HepG2 (cell line): ENCODE measurements around the gene GALNT10. TPM values are rescaled to one million over a fixed set of nuclear protein-coding genes. Genes with fewer than 3 reads are reported as not detected.

ENCODE experiments used
- CBFB ChIP-seq: sonication (generic); formaldehyde crosslinking; IDR thresholded peaks from 2 replicates; pipeline ENCODE4 v1.4.0; 2020; ENCODE audit warnings: missing genetic modification reagents
- CEBPZ ChIP-seq: IDR thresholded peaks from 2 replicates; pipeline ENCODE4 v1.6.1; 2012; ENCODE audit warnings: low read length, improper control_type of control experiment
- ETV5 ChIP-seq: IDR thresholded peaks from 2 replicates; pipeline ENCODE4 v1.6.1; 2018; ENCODE audit warnings: missing biosample characterization, missing genetic modification reagents, inconsistent platforms, borderline replicate concordance
- HMG20A ChIP-seq: IDR thresholded peaks from 2 replicates; pipeline ENCODE4 v1.6.1; 2016; ENCODE audit warnings: borderline replicate concordance
- HNRNPK ChIP-seq: fragments of 200-400 bp; formaldehyde crosslinking; IDR thresholded peaks from 2 replicates; pipeline ENCODE4 v1.6.1; 2018; ENCODE audit warnings: low read length, low read depth, moderate library complexity, mild to moderate bottlenecking; ENCODE audit not compliant: poor library complexity, severe bottlenecking
- KMT2B ChIP-seq: IDR thresholded peaks from 2 replicates; pipeline ENCODE4 v1.6.1; 2016; ENCODE audit warnings: missing genetic modification reagents, missing compliant biosample characterization
- MAFK ChIP-seq, 2 experiments: IDR thresholded peaks in 1 of 2; conservative IDR thresholded peaks in 1 of 2; 2 replicates each; pipeline ENCODE4 v1.6.1; 2011; ENCODE audit warnings: improper control_type of control experiment in 2 of 2, low read length in 2 of 2
- MYNN ChIP-seq: sonication (generic); formaldehyde crosslinking; IDR thresholded peaks from 2 replicates; pipeline ENCODE4 v1.4.0; 2020; ENCODE audit warnings: mild to moderate bottlenecking, low read depth, missing genetic modification reagents
- NFAT5 ChIP-seq: sonication (generic); formaldehyde crosslinking; IDR thresholded peaks from 2 replicates; pipeline ENCODE4 v1.4.0; 2020; ENCODE audit warnings: missing genetic modification reagents
- NR2F6 ChIP-seq, 2 experiments: IDR thresholded peaks; 2 replicates each; pipeline ENCODE4 v1.6.1; 2016; ENCODE audit warnings: antibody characterized with exemption in 1 of 2, mild to moderate bottlenecking in 1 of 2
- SIX4 ChIP-seq: sonication (generic); formaldehyde crosslinking; IDR thresholded peaks from 2 replicates; pipeline ENCODE4 v1.4.0; 2020; ENCODE audit warnings: missing genetic modification reagents
- TARDBP ChIP-seq: sonication (generic); formaldehyde crosslinking; IDR thresholded peaks from 2 replicates; pipeline ENCODE4 v1.8.0; 2022; ENCODE audit warnings: mild to moderate bottlenecking, missing genetic modification reagents
- YEATS4 ChIP-seq: sonication (generic); formaldehyde crosslinking; IDR thresholded peaks from 2 replicates; pipeline ENCODE4 v1.4.0; 2020; ENCODE audit warnings: missing genetic modification reagents, borderline replicate concordance
- ZFX ChIP-seq: sonication (generic); formaldehyde crosslinking; IDR thresholded peaks from 2 replicates; pipeline ENCODE4 v1.4.0; 2020; ENCODE audit warnings: mild to moderate bottlenecking, low read depth, missing genetic modification reagents, moderate library complexity
- ZNF160 ChIP-seq: sonication (generic); formaldehyde crosslinking; IDR thresholded peaks from 2 replicates; pipeline ENCODE4 v1.8.0; 2022; ENCODE audit warnings: mild to moderate bottlenecking, inconsistent platforms, missing genetic modification reagents
- ZNF33B ChIP-seq: sonication (generic); formaldehyde crosslinking; IDR thresholded peaks from 2 replicates; pipeline ENCODE4 v1.5.1; 2020; ENCODE audit warnings: mild to moderate bottlenecking, missing genetic modification reagents
- polyA plus RNA-seq, 8 experiments: library from polyadenylated mRNA; depleted of rRNA in 3 of 8; stranded (reverse) in 7 of 8; unstranded in 1 of 8; fragments of >200 nt; fragmentation: Illumina TruSeq in 4 of 8; extraction: Trizol in 4 of 8; gene quantifications; 2 replicates each; pipeline versions ENCODE4 v1.2.1 to v1.2.3, GENCODE V29; 2011 to 2016; ENCODE audit warnings: low read depth in 4 of 8, missing spikeins in 1 of 8, mixed read lengths in 1 of 8; ENCODE audit not compliant: insufficient read depth in 1 of 8
- total RNA-seq, 5 experiments: library from RNA; depleted of rRNA; stranded (reverse); fragments of >200 nt; fragmentation: Illumina TruSeq; extraction: Trizol; gene quantifications; 2 replicates each; pipeline ENCODE4 v1.2.3, GENCODE V29; 2016; ENCODE audit warnings: low read depth in 1 of 5
- TF ChIP-seq, protein P1 (sequence below): sonication (generic); formaldehyde crosslinking; IDR thresholded peaks from 2 replicates; pipeline ENCODE4 v1.8.1; 2023; ENCODE audit warnings: missing genetic modification reagents, mild to moderate bottlenecking, borderline replicate concordance
- TF ChIP-seq, protein P2 (sequence below): sonication (generic); formaldehyde crosslinking; IDR thresholded peaks from 2 replicates; pipeline ENCODE4 v1.4.0; 2020; ENCODE audit warnings: missing genetic modification reagents
- TF ChIP-seq, protein P3 (sequence below): IDR thresholded peaks from 2 replicates; pipeline ENCODE4 v1.6.1; 2016; ENCODE audit warnings: control low read depth

The GALNT10 gene
- total and polyA plus RNA-seq, 2 of the 13 experiments (the other 11 are each of a cell fraction or from before 2014, with no cell fraction given): 8.1 to 11.2 TPM

DNA sequence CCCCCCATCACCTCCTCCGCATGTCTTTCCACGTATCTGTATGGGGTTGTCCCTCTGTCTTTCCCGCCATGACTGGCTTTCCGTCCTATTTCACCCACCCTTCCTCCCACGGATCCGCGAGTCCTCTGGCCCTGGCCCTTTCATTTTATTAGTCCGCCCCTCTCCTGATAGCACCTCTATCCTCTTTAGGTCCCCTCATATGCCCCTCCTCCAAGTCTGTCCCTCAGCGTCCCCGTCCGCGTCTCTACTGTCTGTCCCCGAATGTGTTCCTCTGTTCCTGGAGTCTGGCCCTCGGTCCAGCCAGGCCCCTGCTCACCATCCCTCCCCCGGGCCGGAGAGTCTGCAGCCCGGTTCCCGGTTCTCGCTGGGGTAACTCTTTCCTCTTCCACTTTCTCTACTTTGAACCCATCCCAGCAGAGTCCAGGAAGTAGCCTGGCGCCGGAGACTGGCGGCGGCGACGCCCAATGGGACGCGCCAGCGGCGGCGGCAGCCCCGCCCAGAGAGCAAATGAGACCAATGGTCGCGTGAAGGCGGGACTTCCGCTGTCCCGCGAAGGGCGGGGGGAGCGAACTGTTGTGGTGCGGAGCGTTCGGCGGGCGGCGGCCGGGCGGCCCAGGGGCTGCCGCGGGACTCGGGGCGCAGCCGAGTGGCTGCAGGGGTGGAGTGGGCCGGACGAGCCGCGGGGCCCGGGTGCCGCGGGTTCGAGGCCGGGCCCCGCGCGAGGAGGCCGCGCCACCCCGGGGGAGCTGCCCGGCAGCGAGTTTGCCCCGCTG, 255.1 kb downstream of the GALNT10 start, which contains the start of gene SAP30L (continued):
- TF ChIP-seq, protein P1, sequence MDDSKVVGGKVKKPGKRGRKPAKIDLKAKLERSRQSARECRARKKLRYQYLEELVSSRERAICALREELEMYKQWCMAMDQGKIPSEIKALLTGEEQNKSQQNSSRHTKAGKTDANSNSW (CRISPR knock-in tag): no peak
- TF ChIP-seq KMT2B (CRISPR knock-in tag): peak; percentile 73
- TF ChIP-seq TARDBP (CRISPR knock-in tag): 0 out of 2 replicates have a peak, but pooled peaks have one; percentile 60
- TF ChIP-seq ZNF160 (CRISPR knock-in tag): no peak
- TF ChIP-seq HMG20A: no peak
- TF ChIP-seq YEATS4: peak; percentile 20; the same call in 1 of the 2 replicates
- TF ChIP-seq NFAT5 (CRISPR knock-in tag): 0 out of 2 replicates have a peak, but pooled peaks have one; percentile 7
- 0 out of 2 replicates have a peak, but pooled peaks have one; percentile 73 for TF ChIP-seq MYNN (CRISPR knock-in tag)
- 0 out of 2 replicates have a peak, but pooled peaks have one; percentile 29 for TF ChIP-seq CBFB (CRISPR knock-in tag)
- peak; percentile 60 for TF ChIP-seq ZFX (CRISPR knock-in tag)
- no peak for TF ChIP-seq MAFK (conservative IDR thresholded peaks at IDR 0.05 in 1 of 2, IDR thresholded peaks at IDR 0.05 in 1 of 2; ENCODE audit: low read length in 2 of 2)
- 0 out of 2 replicates have a peak, but pooled peaks have one; percentile 25 for TF ChIP-seq SIX4
- TF ChIP-seq, protein P2, sequence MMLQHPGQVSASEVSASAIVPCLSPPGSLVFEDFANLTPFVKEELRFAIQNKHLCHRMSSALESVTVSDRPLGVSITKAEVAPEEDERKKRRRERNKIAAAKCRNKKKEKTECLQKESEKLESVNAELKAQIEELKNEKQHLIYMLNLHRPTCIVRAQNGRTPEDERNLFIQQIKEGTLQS (CRISPR knock-in tag): no peak
- TF ChIP-seq CEBPZ: no peak
- no peak for TF ChIP-seq HNRNPK
- TF ChIP-seq, protein P3, sequence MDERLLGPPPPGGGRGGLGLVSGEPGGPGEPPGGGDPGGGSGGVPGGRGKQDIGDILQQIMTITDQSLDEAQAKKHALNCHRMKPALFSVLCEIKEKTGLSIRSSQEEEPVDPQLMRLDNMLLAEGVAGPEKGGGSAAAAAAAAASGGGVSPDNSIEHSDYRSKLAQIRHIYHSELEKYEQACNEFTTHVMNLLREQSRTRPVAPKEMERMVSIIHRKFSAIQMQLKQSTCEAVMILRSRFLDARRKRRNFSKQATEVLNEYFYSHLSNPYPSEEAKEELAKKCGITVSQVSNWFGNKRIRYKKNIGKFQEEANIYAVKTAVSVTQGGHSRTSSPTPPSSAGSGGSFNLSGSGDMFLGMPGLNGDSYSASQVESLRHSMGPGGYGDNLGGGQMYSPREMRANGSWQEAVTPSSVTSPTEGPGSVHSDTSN (CRISPR knock-in tag): peak; percentile 96
- peak; percentile 10; the same call in 1 of the 2 replicates for TF ChIP-seq ETV5
- no peak for TF ChIP-seq NR2F6 (IDR thresholded peaks at IDR 0.05)
- 0 out of 2 replicates have a peak, but pooled peaks have one; percentile 5 for TF ChIP-seq NR2F6 (CRISPR knock-in tag; IDR thresholded peaks at IDR 0.05)
- TF ChIP-seq ZNF33B (CRISPR knock-in tag): no peak
